OCI-LY7 (cell line): Measurements from ENCODE around the gene LYRM2. TPM values are rescaled to one million over a fixed set of nuclear protein-coding genes. Genes with fewer than 3 reads are reported as not detected.

ENCODE experiments used
- BruUV-seq: library from RNA; stranded (reverse); fragments of 400-500 nt; replicated peaks from 2 replicates; lab custom pipeline; 2021; lab: Mats Ljungman, UMichigan
- CTCF ChIA-PET: fragments of 300-600 bp; sonication (Branson Sonifier 250); formaldehyde crosslinking; loops from one replicate; lab custom pipeline; 2022; ENCODE audit warnings: antibody characterized with exemption; ENCODE audit not compliant: unreplicated experiment; lab: Charles Lee
- POLR2A ChIA-PET: fragments of 300-600 bp; sonication (Branson Sonifier 250); formaldehyde crosslinking; loops from one replicate; lab custom pipeline; 2022; ENCODE audit warnings: antibody characterized with exemption; lab: Charles Lee
- DNase-seq: peaks from one replicate; pipeline ENCODE4 v3.0.0-alpha.2; 2015; ENCODE audit warnings: low spot score
- H2AFZ ChIP-seq: fragments of 200-600 bp; sonication (generic), shearing (Covaris generic); 2 replicates; pipeline ENCODE4 v1.6.1; 2014; ENCODE audit warnings: mild to moderate bottlenecking, antibody characterized with exemption, low read length, moderate library complexity
- H3K27ac ChIP-seq: fragments of 200-600 bp; sonication (generic); 2 replicates; pipeline ENCODE4 v1.5.1; 2014; ENCODE audit warnings: mixed run types, low read depth, mild to moderate bottlenecking, moderate library complexity, low read length, inconsistent platforms; ENCODE audit not compliant: poor library complexity, severe bottlenecking
- H3K36me3 ChIP-seq: fragments of 200-600 bp; sonication (generic); 2 replicates; pipeline ENCODE4 v1.6.1; 2014; ENCODE audit warnings: mild to moderate bottlenecking, antibody characterized with exemption, low read length, moderate library complexity, mixed read lengths; ENCODE audit not compliant: insufficient read depth
- H3K4me1 ChIP-seq: fragments of 200-600 bp; sonication (generic); 2 replicates; pipeline ENCODE4 v1.5.1; 2014; ENCODE audit warnings: mild to moderate bottlenecking, low read length; ENCODE audit not compliant: insufficient read depth, poor library complexity, severe bottlenecking
- H3K4me2 ChIP-seq: fragments of 200-600 bp; sonication (generic); 2 replicates; pipeline ENCODE4 v1.6.1; 2014; ENCODE audit warnings: mild to moderate bottlenecking, low read length
- H3K4me3 ChIP-seq: fragments of 200-600 bp; sonication (generic); 2 replicates; pipeline ENCODE4 v1.5.1; 2014; ENCODE audit warnings: mild to moderate bottlenecking, low read depth, low read length; ENCODE audit not compliant: poor library complexity, severe bottlenecking
- H3K79me2 ChIP-seq: fragments of 200-600 bp; sonication (generic); 2 replicates; pipeline ENCODE4 v1.6.1; 2016; ENCODE audit warnings: low read depth, mild to moderate bottlenecking, low read length, moderate library complexity, mixed read lengths; ENCODE audit not compliant: insufficient read depth
- H3K9me2 ChIP-seq: fragments of 200-600 bp; sonication (generic); 2 replicates; pipeline ENCODE4 v1.6.1; 2016; ENCODE audit warnings: mild to moderate bottlenecking, low read length, mixed read lengths; ENCODE audit not compliant: insufficient read depth
- H3K9me3 ChIP-seq: fragments of 200-600 bp; sonication (generic); 2 replicates; pipeline ENCODE4 v1.6.1; 2014; ENCODE audit warnings: mild to moderate bottlenecking, mixed run types, low read length, mixed read lengths
- H4K20me1 ChIP-seq: fragments of 200-600 bp; sonication (generic); 2 replicates; pipeline ENCODE4 v1.6.1; 2014; ENCODE audit warnings: mild to moderate bottlenecking, antibody characterized with exemption, low read length, moderate library complexity, mixed read lengths; ENCODE audit not compliant: insufficient read depth
- EZH2phosphoT487 ChIP-seq: fragments of 200-600 bp; sonication (generic); IDR thresholded peaks from 2 replicates; pipeline ENCODE4 v1.6.1; 2018; ENCODE audit warnings: low read depth, borderline replicate concordance, mild to moderate bottlenecking, mixed run types, antibody characterized with exemption, low read length, moderate library complexity, mixed read lengths
- intact Hi-C: fragments of 100-400 bp; cut with micrococcal nuclease; formaldehyde crosslinking; loops from one replicate; pipeline ENCODE4 v1.10.0; 2022; ENCODE audit not compliant: unreplicated experiment
- total RNA-seq, 2 experiments: library from RNA; depleted of rRNA in 1 of 2; stranded (reverse); fragments of >200 nt in 1 of 2; shearing (Covaris generic) in 1 of 2; gene quantifications; 2 replicates each; pipeline ENCODE4 v1.2.3, GENCODE V29; 2014 to 2022
- TF ChIP-seq, protein P1 (sequence below): fragments of 200-600 bp; sonication (generic); conservative IDR thresholded peaks from 2 replicates; pipeline ENCODE4 v1.5.1; 2014; ENCODE audit warnings: mild to moderate bottlenecking, antibody characterized with exemption, low read length, moderate library complexity, mixed read lengths

The LYRM2 gene
- total RNA-seq, 2 experiments from 2014 or later = 17.7 to 40.6 TPM

DNA sequence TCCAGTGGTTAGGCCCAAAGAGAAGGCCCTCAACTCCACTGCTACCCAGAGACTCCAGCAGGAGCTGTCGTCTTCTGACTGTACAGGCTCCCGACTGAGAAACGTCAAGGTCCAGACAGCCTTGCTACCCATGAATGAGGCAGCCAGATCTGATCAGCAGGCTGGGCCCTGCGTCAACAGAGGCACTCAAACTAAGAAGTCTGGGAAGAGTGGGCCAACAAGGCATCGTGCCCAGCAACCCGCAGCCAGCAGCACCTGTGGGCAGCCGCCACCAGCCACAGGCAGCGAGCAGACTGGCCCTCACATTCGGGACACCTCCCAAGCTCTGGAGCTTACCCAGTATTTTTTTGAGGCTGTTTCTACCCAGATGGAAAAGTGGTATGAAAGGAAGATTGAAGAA, 8.1 kb downstream of the LYRM2 start:
- Histone ChIP-seq H3K9me2 (no peaks in the 10 kb centered on the region), H3K4me3 (no peak overlapping the region), H3K27ac (no peak overlapping the region), H3K79me2 (no peaks in the 10 kb centered on the region), H4K20me1 (no peaks in the 10 kb centered on the region), H2AFZ (no peak overlapping the region), H3K4me1 (no peaks in the 10 kb centered on the region), H3K36me3 (peaks cover 9% of the 10 kb centered on the region; the same call in 1 of the 2 replicates), H3K9me3 (no peaks in the 10 kb centered on the region), H3K4me2 (no peak overlapping the region)
- DNase-seq = no peak
- intact Hi-C loops = loop anchor here (10.0 kb wide), 1 partner anchor 664 kb away; the partner anchor contains the start of gene BACH2
- no TSS peak for BruUV-seq
- POLR2A ChIA-PET = interaction anchor here (0.5 to 1.1 kb wide), 2 partner anchors 26 to 78 kb away, joined by 3 read pairs; no protein-coding TSS in a partner anchor
- CTCF ChIA-PET = no interaction called here
- TF ChIP-seq, protein P1, sequence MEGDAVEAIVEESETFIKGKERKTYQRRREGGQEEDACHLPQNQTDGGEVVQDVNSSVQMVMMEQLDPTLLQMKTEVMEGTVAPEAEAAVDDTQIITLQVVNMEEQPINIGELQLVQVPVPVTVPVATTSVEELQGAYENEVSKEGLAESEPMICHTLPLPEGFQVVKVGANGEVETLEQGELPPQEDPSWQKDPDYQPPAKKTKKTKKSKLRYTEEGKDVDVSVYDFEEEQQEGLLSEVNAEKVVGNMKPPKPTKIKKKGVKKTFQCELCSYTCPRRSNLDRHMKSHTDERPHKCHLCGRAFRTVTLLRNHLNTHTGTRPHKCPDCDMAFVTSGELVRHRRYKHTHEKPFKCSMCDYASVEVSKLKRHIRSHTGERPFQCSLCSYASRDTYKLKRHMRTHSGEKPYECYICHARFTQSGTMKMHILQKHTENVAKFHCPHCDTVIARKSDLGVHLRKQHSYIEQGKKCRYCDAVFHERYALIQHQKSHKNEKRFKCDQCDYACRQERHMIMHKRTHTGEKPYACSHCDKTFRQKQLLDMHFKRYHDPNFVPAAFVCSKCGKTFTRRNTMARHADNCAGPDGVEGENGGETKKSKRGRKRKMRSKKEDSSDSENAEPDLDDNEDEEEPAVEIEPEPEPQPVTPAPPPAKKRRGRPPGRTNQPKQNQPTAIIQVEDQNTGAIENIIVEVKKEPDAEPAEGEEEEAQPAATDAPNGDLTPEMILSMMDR = no peak
- no peak for TF ChIP-seq EZH2phosphoT487

DNA sequence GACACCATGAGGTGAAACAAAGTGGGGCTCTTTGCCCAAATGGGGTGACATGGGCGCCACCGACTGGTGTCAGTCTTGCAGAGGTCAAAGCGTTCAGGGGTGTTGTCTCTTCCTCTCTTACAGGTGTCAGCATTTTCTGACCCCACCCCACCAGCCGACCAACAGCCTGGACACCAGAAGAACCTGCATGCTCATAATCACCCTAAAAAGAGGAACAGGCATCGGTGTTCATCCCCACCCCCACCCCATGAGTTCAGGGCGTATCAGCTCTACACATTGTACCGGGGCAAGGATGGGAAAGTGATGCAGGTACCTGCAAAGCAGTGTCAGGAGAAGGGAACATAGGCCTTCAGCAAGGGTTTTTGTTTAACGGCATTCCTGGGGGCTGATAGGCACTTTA, 14.8 kb downstream of the LYRM2 start:
- POLR2A ChIA-PET = interaction anchor here (0.6 to 0.9 kb wide), 3 partner anchors 8 to 1091 kb away, joined by 4 read pairs; no protein-coding TSS in a partner anchor
- BruUV-seq = no TSS peak
- no peak for DNase-seq

DNA sequence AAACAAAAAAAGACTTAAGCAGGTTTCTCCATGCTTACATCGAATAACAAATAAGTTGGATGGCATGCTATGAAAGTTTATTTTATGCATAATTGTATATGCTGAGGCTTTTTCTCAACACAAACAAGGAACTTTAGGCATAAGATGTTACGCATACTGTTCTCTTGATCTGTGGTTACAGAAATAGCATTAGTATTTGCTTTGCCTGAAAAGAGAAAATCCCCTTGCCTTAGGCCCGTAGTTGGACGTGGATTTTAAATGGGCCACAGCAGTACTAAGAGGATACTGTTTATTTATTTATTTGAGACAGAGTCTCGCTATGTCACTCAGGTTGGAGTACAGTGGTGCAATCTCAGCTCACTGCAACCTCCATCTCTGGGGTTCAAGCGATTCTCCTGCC, 19.0 kb downstream of the LYRM2 start:
- TF ChIP-seq, protein P1 = no peak
- TF ChIP-seq EZH2phosphoT487 = no peak
- no peaks in the 10 kb centered on the region for H3K9me3 ChIP-seq
- ChIA-PET CTCF (no interaction called here), POLR2A (no interaction called here)
- no peak overlapping the region for H3K4me3 ChIP-seq
- DNase-seq = no peak
- H3K9me2 ChIP-seq = no peaks in the 10 kb centered on the region
- no peaks in the 10 kb centered on the region for H3K79me2 ChIP-seq
- no peak overlapping the region for H2AFZ ChIP-seq
- H3K27ac ChIP-seq = no peak overlapping the region
- no peak overlapping the region for H3K4me2 ChIP-seq
- peaks cover 5% of the 10 kb centered on the region for H3K4me1 ChIP-seq
- H4K20me1 ChIP-seq = no peaks in the 10 kb centered on the region
- intact Hi-C loops = loop anchor here (10.0 kb wide), 1 partner anchor 645 kb away; no protein-coding TSS in a partner anchor
- H3K36me3 ChIP-seq = no peaks in the 10 kb centered on the region
- BruUV-seq = no TSS peak

More for the DNA sequence above, 14.8 kb downstream of the LYRM2 start:
- Histone ChIP-seq H4K20me1 (no peaks in the 10 kb centered on the region), H3K9me2 (no peaks in the 10 kb centered on the region), H3K27ac (no peak overlapping the region), H3K79me2 (no peaks in the 10 kb centered on the region), H3K4me1 (no peaks in the 10 kb centered on the region), H3K4me2 (no peak overlapping the region), H2AFZ (no peak overlapping the region), H3K9me3 (no peaks in the 10 kb centered on the region), H3K36me3 (no peaks in the 10 kb centered on the region), H3K4me3 (no peak overlapping the region)
- CTCF ChIA-PET = no interaction called here
- intact Hi-C loops = no loop called here
- no peak for TF ChIP-seq EZH2phosphoT487
- TF ChIP-seq, protein P1 = 0 out of 2 replicates have a peak, but pooled peaks have one; percentile 15
